K562 (cell line): ENCODE measurements around the gene DNASE1L3. TPM values are rescaled to one million over a fixed set of nuclear protein-coding genes. Genes with fewer than 3 reads are reported as not detected.

ENCODE experiments used
- BCL6 ChIP-seq: fragments of 250-450 bp; sonication (Bioruptor Pico); IDR thresholded peaks from 2 replicates; pipeline ENCODE4 v1.4.0; 2020
- CREB1 ChIP-seq, 2 experiments: sonication (generic) in 1 of 2; formaldehyde crosslinking in 1 of 2; IDR thresholded peaks; 2 replicates each; pipeline versions ENCODE4 v1.6.1 to v1.8.0; 2012 to 2022; ENCODE audit warnings: inconsistent platforms in 1 of 2, mild to moderate bottlenecking in 1 of 2, missing genetic modification reagents in 1 of 2, moderate library complexity in 1 of 2
- E2F6 ChIP-seq, 2 experiments: IDR thresholded peaks; 2 replicates each; pipeline ENCODE4 v1.6.1; 2011; ENCODE audit warnings: borderline replicate concordance in 1 of 2, control low read depth in 1 of 2, low read depth in 1 of 2, low read length in 1 of 2, mild to moderate bottlenecking in 1 of 2, mixed read lengths in 1 of 2, moderate library complexity in 1 of 2; ENCODE audit not compliant: insufficient read depth in 1 of 2, insufficient read length in 1 of 2, poor library complexity in 1 of 2, severe bottlenecking in 1 of 2; ENCODE audit errors: extremely low read depth in 1 of 2
- EP300 ChIP-seq: IDR thresholded peaks from 2 replicates; pipeline ENCODE4 v1.6.1; 2012; ENCODE audit warnings: low read length, improper control_type of control experiment
- EZH2 ChIP-seq: IDR thresholded peaks from 2 replicates; pipeline ENCODE4 v1.6.1; 2012; ENCODE audit warnings: low read depth, mild to moderate bottlenecking, inconsistent platforms, low read length, borderline replicate concordance
- FOXJ3 ChIP-seq: sonication (generic); formaldehyde crosslinking; IDR thresholded peaks from 2 replicates; pipeline ENCODE4 v1.4.0; 2020; ENCODE audit warnings: mild to moderate bottlenecking, missing genetic modification reagents
- MIER1 ChIP-seq: fragments of 450-650 bp; IDR thresholded peaks from 2 replicates; pipeline ENCODE4 v1.6.1; 2016; ENCODE audit warnings: antibody characterized with exemption, mild to moderate bottlenecking, low read depth
- MLX ChIP-seq, 2 experiments: fragments of 450-650 bp in 1 of 2; sonication (generic) in 1 of 2; formaldehyde crosslinking; conservative IDR thresholded peaks; 2 replicates each; pipeline versions ENCODE4 v1.4.0 to v1.8.1; 2020 to 2022; ENCODE audit warnings: mild to moderate bottlenecking in 1 of 2, missing genetic modification reagents in 1 of 2
- NEUROD1 ChIP-seq: fragments of 150-350 bp; IDR thresholded peaks from 2 replicates; pipeline ENCODE4 v1.6.1; 2014; ENCODE audit warnings: borderline replicate concordance, low read length, low read depth; ENCODE audit not compliant: partially characterized antibody
- USF1 ChIP-seq: sonication (generic); formaldehyde crosslinking; IDR thresholded peaks from 2 replicates; pipeline ENCODE4 v1.9.0; 2022; ENCODE audit warnings: mild to moderate bottlenecking, missing genetic modification reagents
- ZNF212 ChIP-seq: fragments of 450-650 bp; formaldehyde crosslinking; IDR thresholded peaks from 2 replicates; pipeline ENCODE4 v1.4.0; 2020; ENCODE audit warnings: mild to moderate bottlenecking
- ZNF354B ChIP-seq: fragments of 250-450 bp; sonication (Bioruptor Pico); IDR thresholded peaks from 2 replicates; pipeline ENCODE4 v1.4.0; 2020
- ZNF431 ChIP-seq: sonication (generic); formaldehyde crosslinking; IDR thresholded peaks from 2 replicates; pipeline ENCODE4 v1.8.0; 2022; ENCODE audit warnings: mild to moderate bottlenecking, missing genetic modification reagents
- ZNF444 ChIP-seq: fragments of 250-450 bp; sonication (Bioruptor Pico); IDR thresholded peaks from 2 replicates; pipeline ENCODE4 v1.4.0; 2020; ENCODE audit warnings: mild to moderate bottlenecking, moderate library complexity
- ZNF655 ChIP-seq: fragments of 250-450 bp; sonication (Bioruptor Pico); IDR thresholded peaks from 2 replicates; pipeline ENCODE4 v1.5.0; 2021
- ZNF778 ChIP-seq: fragments of 450-650 bp; formaldehyde crosslinking; IDR thresholded peaks from 2 replicates; pipeline ENCODE4 v1.4.0; 2020; ENCODE audit warnings: mild to moderate bottlenecking, moderate library complexity
- polyA plus RNA-seq, 8 experiments: library from polyadenylated mRNA; depleted of rRNA in 4 of 8; stranded (reverse) in 5 of 8; unstranded in 3 of 8; fragments of >200 nt; fragmentation: Nextera tagmentation in 2 of 8; fragmentation: Illumina TruSeq in 1 of 8; extraction: Ambion mirVana in 2 of 8; extraction: Trizol in 1 of 8; gene quantifications; 2 replicates each; pipeline versions ENCODE4 v1.2.1 to v1.2.3, GENCODE V29; 2011 to 2014; ENCODE audit warnings: inconsistent platforms in 1 of 8, missing spikeins in 1 of 8
- total RNA-seq, 7 experiments: library from RNA; depleted of rRNA in 6 of 7; stranded (reverse); fragments of >200 nt in 6 of 7; fragmentation: Illumina TruSeq in 2 of 7; extraction: Trizol in 2 of 7; gene quantifications; 2 replicates each; pipeline versions ENCODE4 v1.2.1 to v1.2.3, GENCODE V29; 2011 to 2021; ENCODE audit warnings: low replicate concordance in 1 of 7
- TF ChIP-seq, protein P1 (sequence below): fragments of 450-650 bp; formaldehyde crosslinking; IDR thresholded peaks from 2 replicates; pipeline ENCODE4 v1.4.0; 2020; ENCODE audit warnings: mild to moderate bottlenecking, moderate library complexity
- TF ChIP-seq, protein P2 (sequence below): IDR thresholded peaks from 2 replicates; pipeline ENCODE4 v1.6.1; 2011; ENCODE audit not compliant: insufficient read length; ENCODE audit errors: extremely low read depth

Gene DNASE1L3
- total and polyA plus RNA-seq, 9 of the 15 experiments (the other 6 are each of a cell fraction or from before 2014, with no cell fraction given) = 0.06 TPM; not detected in 8

GRCh38 chr3:58161435-58162398 lies 49.1 kb downstream of the DNASE1L3 start (continued):
- peak; percentile 22 to 69 for TF ChIP-seq E2F6 (IDR thresholded peaks at IDR 0.05; ENCODE audit: borderline replicate concordance in 1 of 2, extremely low read depth in 1 of 2, insufficient read depth in 1 of 2, insufficient read length in 1 of 2, low read depth in 1 of 2, low read length in 1 of 2, poor library complexity in 1 of 2, severe bottlenecking in 1 of 2)
- peak; percentile 40; the same call in 1 of the 2 replicates for TF ChIP-seq USF1 (CRISPR knock-in tag)
- TF ChIP-seq ZNF431 (CRISPR knock-in tag) = no peak
- TF ChIP-seq, protein P1, sequence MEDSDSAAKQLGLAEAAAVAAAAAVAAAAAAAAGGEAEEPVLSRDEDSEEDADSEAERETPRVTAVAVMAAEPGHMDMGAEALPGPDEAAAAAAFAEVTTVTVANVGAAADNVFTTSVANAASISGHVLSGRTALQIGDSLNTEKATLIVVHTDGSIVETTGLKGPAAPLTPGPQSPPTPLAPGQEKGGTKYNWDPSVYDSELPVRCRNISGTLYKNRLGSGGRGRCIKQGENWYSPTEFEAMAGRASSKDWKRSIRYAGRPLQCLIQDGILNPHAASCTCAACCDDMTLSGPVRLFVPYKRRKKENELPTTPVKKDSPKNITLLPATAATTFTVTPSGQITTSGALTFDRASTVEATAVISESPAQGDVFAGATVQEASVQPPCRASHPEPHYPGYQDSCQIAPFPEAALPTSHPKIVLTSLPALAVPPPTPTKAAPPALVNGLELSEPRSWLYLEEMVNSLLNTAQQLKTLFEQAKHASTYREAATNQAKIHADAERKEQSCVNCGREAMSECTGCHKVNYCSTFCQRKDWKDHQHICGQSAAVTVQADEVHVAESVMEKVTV (CRISPR knock-in tag) = no peak
- TF ChIP-seq, protein P2, sequence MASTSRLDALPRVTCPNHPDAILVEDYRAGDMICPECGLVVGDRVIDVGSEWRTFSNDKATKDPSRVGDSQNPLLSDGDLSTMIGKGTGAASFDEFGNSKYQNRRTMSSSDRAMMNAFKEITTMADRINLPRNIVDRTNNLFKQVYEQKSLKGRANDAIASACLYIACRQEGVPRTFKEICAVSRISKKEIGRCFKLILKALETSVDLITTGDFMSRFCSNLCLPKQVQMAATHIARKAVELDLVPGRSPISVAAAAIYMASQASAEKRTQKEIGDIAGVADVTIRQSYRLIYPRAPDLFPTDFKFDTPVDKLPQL = no peak
- no peak for TF ChIP-seq ZNF354B (CRISPR knock-in tag)
- no peak for TF ChIP-seq ZNF655 (CRISPR knock-in tag)
- no peak for TF ChIP-seq ZNF212
- no peak for TF ChIP-seq ZNF778
- no peak for TF ChIP-seq NEUROD1
- no peak for TF ChIP-seq FOXJ3 (CRISPR knock-in tag)
- no peak for TF ChIP-seq MLX (CRISPR knock-in tag; conservative IDR thresholded peaks at IDR 0.05)
- no peak for TF ChIP-seq ZNF444 (CRISPR knock-in tag)
- TF ChIP-seq BCL6 (CRISPR knock-in tag) = no peak
- peak; percentile 79 for TF ChIP-seq EP300
- TF ChIP-seq CREB1 (IDR thresholded peaks at IDR 0.05) = 0 out of 2 replicates have a peak, but pooled peaks have one; percentile 6
- no peak for TF ChIP-seq CREB1 (CRISPR knock-in tag; IDR thresholded peaks at IDR 0.05)
- TF ChIP-seq MIER1 = no peak; the same call in 1 of the 2 replicates
- no peak for TF ChIP-seq EZH2
